GM12874 (cell line): ENCODE results near the gene ZFYVE21.

ENCODE experiments used
- TF ChIP-seq, protein P1 (sequence below): IDR thresholded peaks from 2 replicates; pipeline ENCODE4 v1.5.1; 2011; ENCODE audit warnings: low read depth, mild to moderate bottlenecking, control low read depth, low read length, moderate library complexity; ENCODE audit not compliant: insufficient read depth

ZFYVE21 gene

GRCh38 chr14:103698380-103699260, 17.0 kb upstream of the ZFYVE21 start:
- TF ChIP-seq, protein P1, sequence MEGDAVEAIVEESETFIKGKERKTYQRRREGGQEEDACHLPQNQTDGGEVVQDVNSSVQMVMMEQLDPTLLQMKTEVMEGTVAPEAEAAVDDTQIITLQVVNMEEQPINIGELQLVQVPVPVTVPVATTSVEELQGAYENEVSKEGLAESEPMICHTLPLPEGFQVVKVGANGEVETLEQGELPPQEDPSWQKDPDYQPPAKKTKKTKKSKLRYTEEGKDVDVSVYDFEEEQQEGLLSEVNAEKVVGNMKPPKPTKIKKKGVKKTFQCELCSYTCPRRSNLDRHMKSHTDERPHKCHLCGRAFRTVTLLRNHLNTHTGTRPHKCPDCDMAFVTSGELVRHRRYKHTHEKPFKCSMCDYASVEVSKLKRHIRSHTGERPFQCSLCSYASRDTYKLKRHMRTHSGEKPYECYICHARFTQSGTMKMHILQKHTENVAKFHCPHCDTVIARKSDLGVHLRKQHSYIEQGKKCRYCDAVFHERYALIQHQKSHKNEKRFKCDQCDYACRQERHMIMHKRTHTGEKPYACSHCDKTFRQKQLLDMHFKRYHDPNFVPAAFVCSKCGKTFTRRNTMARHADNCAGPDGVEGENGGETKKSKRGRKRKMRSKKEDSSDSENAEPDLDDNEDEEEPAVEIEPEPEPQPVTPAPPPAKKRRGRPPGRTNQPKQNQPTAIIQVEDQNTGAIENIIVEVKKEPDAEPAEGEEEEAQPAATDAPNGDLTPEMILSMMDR, result no peak

DNA sequence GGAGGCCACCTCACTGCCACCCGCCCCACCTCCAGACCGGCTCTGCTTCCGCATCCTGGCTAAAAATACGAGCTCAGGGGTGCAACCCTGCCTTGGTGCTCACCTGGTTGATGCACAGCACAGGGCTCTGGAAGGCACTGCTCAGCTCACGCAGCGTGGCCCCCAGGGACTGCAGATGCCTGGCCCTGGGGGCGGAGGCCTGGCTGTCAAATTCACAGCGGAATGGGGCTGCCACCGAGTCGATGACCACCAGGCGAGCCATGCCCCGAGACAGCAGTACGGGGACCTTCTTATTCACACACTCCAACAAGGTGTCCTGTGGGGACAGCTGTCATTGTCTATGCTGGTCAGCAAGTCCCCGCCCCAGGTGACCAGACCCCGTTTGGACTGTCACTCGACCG, 16.3 kb upstream of the ZFYVE21 start:
- TF ChIP-seq, protein P1, result no peak

DNA sequence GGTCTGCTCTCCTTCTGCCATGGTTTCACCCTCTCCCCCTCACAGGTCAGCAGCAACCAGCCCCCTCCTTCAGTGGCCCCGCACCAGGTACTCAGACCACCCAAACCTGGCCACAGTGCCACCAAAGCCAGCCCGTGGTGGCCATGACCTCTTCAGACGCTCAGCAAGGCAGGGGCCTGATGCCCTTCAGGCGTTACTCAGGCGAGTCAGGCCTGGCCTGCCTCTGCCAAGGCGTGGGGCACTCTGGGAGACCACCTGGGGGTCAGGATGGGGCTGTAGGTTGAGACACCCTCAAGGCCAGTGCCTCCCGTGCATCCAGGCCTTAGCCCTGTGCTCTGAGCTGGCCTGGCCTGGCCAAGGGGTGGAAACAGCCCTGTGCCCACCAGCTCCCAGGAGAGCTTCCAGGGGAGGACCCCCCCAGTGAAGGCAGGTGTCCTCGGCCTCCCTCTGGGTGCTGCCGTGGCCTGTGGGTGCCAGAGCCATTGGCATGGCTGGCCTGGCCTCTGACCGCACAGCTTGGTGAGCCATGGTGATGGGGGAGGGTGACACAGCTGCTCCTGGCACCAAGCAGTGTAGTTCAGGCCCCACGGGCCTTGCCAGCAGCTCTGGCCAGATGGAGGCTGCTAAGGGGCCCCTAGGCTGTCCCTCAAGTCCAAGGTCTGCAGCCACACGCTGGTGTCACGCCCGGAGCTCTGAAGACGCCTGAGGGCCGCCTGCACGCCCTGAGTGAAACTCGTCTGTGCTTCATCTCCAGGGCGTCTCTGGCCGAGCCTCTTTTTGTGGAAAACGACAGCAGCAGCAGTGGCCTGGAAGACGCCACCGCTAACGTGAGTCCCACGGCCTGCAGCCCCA, 15.5 kb upstream of the ZFYVE21 start:
- TF ChIP-seq, protein P1, result no peak

- TF ChIP-seq, protein P1, result no peak
These were observed 14.7 kb upstream of the ZFYVE21 start for GRCh38 chr14:103700753-103701490.

GRCh38 chr14:103702095-103702494, 13.5 kb upstream of the ZFYVE21 start:
- TF ChIP-seq, protein P1, result no peak

- TF ChIP-seq, protein P1, result no peak
These were observed 12.8 kb upstream of the ZFYVE21 start for GRCh38 chr14:103702497-103703432.
